Esophagus muscularis mucosa (tissue), 3 donors: ENCODE data around the gene LRP6.

Experiments
- POLR2A ChIP-seq: fragments of 450-650 bp; IDR thresholded peaks from one replicate; pipeline ENCODE4 v1.6.1; 2017; ENCODE audit warnings: antibody characterized with exemption, moderate library complexity, mild to moderate bottlenecking, low read depth
- TF ChIP-seq, protein P1 (sequence below), 3 experiments: fragments of 200-600 bp in 2 of 3; fragments of 450-650 bp in 1 of 3; sonication (generic) in 2 of 3; IDR thresholded peaks; one replicate each; pipeline ENCODE4 v1.5.1; 2017 to 2019; ENCODE audit warnings: antibody characterized with exemption in 3 of 3, mild to moderate bottlenecking in 2 of 3, moderate library complexity in 1 of 3

- TF ChIP-seq POLR2A: no peak
- TF ChIP-seq, protein P1, sequence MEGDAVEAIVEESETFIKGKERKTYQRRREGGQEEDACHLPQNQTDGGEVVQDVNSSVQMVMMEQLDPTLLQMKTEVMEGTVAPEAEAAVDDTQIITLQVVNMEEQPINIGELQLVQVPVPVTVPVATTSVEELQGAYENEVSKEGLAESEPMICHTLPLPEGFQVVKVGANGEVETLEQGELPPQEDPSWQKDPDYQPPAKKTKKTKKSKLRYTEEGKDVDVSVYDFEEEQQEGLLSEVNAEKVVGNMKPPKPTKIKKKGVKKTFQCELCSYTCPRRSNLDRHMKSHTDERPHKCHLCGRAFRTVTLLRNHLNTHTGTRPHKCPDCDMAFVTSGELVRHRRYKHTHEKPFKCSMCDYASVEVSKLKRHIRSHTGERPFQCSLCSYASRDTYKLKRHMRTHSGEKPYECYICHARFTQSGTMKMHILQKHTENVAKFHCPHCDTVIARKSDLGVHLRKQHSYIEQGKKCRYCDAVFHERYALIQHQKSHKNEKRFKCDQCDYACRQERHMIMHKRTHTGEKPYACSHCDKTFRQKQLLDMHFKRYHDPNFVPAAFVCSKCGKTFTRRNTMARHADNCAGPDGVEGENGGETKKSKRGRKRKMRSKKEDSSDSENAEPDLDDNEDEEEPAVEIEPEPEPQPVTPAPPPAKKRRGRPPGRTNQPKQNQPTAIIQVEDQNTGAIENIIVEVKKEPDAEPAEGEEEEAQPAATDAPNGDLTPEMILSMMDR (IDR thresholded peaks at IDR 0.05): no peak
These were observed 158.3 kb downstream of the LRP6 start for GRCh38 chr12:12108441-12109058.
